Trophoblast cell (in vitro differentiated cells and primary cell): ENCODE data around the gene ATF3.

Source experiments
- DNase-seq, 2 donors: peaks; one replicate each; pipeline ENCODE4 v3.0.0-alpha.2; 2016
- H2AFZ ChIP-seq: 2 replicates; pipeline ENCODE4 v1.6.1; 2013; ENCODE audit warnings: low read length, moderate library complexity, mild to moderate bottlenecking; ENCODE audit not compliant: insufficient read depth, poor library complexity
- H2AK5ac ChIP-seq: 2 replicates; pipeline ENCODE4 v1.6.1; 2013; ENCODE audit warnings: mild to moderate bottlenecking, low read length
- H2BK120ac ChIP-seq: 2 replicates; pipeline ENCODE4 v1.6.1; 2013; ENCODE audit warnings: low read length, mild to moderate bottlenecking, moderate library complexity; ENCODE audit not compliant: insufficient read depth, poor library complexity
- H2BK12ac ChIP-seq: 2 replicates; pipeline ENCODE4 v1.6.1; 2013; ENCODE audit warnings: mild to moderate bottlenecking, low read length, moderate library complexity
- H2BK5ac ChIP-seq: 2 replicates; pipeline ENCODE4 v1.6.1; 2013; ENCODE audit warnings: low read length, low read depth, moderate library complexity, mild to moderate bottlenecking; ENCODE audit not compliant: poor library complexity
- H3K14ac ChIP-seq: 2 replicates; pipeline ENCODE4 v1.6.1; 2013; ENCODE audit warnings: mild to moderate bottlenecking, low read length
- H3K18ac ChIP-seq: 2 replicates; pipeline ENCODE4 v1.6.1; 2013; ENCODE audit warnings: mild to moderate bottlenecking, low read length
- H3K23ac ChIP-seq: 2 replicates; pipeline ENCODE4 v1.6.1; 2013; ENCODE audit warnings: low read length
- H3K27ac ChIP-seq: 2 replicates; pipeline ENCODE4 v1.5.1; 2013; ENCODE audit warnings: low read depth, mild to moderate bottlenecking, inconsistent platforms, low read length, moderate library complexity
- H3K27me3 ChIP-seq: 2 replicates; pipeline ENCODE4 v1.6.1; 2013; ENCODE audit warnings: inconsistent platforms, mild to moderate bottlenecking, low read length, moderate library complexity; ENCODE audit not compliant: insufficient read depth
- H3K36me3 ChIP-seq, 2 experiments: 1 replicate in 1 of 2; 2 replicates in 1 of 2; pipeline ENCODE4 v1.6.1; 2013; ENCODE audit warnings: low read length in 2 of 2, mild to moderate bottlenecking in 2 of 2, moderate library complexity in 1 of 2; ENCODE audit not compliant: insufficient read depth in 2 of 2, control insufficient read depth in 1 of 2
- H3K4ac ChIP-seq: 2 replicates; pipeline ENCODE4 v1.6.1; 2013; ENCODE audit warnings: low read depth, mild to moderate bottlenecking, low read length, moderate library complexity
- H3K4me1 ChIP-seq, 2 experiments: 1 replicate in 1 of 2; 2 replicates in 1 of 2; pipeline ENCODE4 v1.6.1; 2013; ENCODE audit warnings: low read length in 2 of 2, mild to moderate bottlenecking in 2 of 2, moderate library complexity in 1 of 2; ENCODE audit not compliant: insufficient read depth in 2 of 2, control insufficient read depth in 1 of 2
- H3K4me2 ChIP-seq: 2 replicates; pipeline ENCODE4 v1.6.1; 2013; ENCODE audit warnings: inconsistent platforms, mild to moderate bottlenecking, low read length, moderate library complexity
- H3K4me3 ChIP-seq: 2 replicates; pipeline ENCODE4 v1.5.1; 2013; ENCODE audit warnings: mild to moderate bottlenecking, low read depth, low read length, inconsistent platforms
- H3K79me1 ChIP-seq: one replicate; pipeline ENCODE4 v1.6.1; 2013; ENCODE audit warnings: low read length
- H3K79me2 ChIP-seq: 2 replicates; pipeline ENCODE4 v1.6.1; 2013; ENCODE audit warnings: low read length, mild to moderate bottlenecking; ENCODE audit not compliant: control insufficient read depth, insufficient read depth, poor library complexity
- H3K9ac ChIP-seq: 2 replicates; pipeline ENCODE4 v1.6.1; 2013; ENCODE audit warnings: mild to moderate bottlenecking, low read length
- H3K9me3 ChIP-seq: 2 replicates; pipeline ENCODE4 v1.6.1; 2013; ENCODE audit warnings: low read depth, mild to moderate bottlenecking, control low read depth, inconsistent platforms, low read length; ENCODE audit not compliant: insufficient read depth
- H4K12ac ChIP-seq: 2 replicates; pipeline ENCODE4 v1.6.1; 2013; ENCODE audit warnings: low read depth, mild to moderate bottlenecking, low read length, moderate library complexity
- H4K8ac ChIP-seq: 2 replicates; pipeline ENCODE4 v1.6.1; 2013; ENCODE audit warnings: low read depth, mild to moderate bottlenecking, low read length, moderate library complexity
- H4K91ac ChIP-seq: one replicate; pipeline ENCODE4 v1.6.1; 2013; ENCODE audit warnings: low read depth, mild to moderate bottlenecking, low read length, moderate library complexity
- WGBS: extraction: QIAGEN DNeasy Blood & Tissue Kit; methylation state at CpG from one replicate; pipeline ENCODE4 v1.1.7; 2013; ENCODE audit warnings: missing lambda C conversion rate; ENCODE audit not compliant: insufficient read length, insufficient coverage; ENCODE audit errors: extremely low coverage; 5-methylcytosine and 5-hydroxymethylcytosine counted together

ATF3 gene

DNA sequence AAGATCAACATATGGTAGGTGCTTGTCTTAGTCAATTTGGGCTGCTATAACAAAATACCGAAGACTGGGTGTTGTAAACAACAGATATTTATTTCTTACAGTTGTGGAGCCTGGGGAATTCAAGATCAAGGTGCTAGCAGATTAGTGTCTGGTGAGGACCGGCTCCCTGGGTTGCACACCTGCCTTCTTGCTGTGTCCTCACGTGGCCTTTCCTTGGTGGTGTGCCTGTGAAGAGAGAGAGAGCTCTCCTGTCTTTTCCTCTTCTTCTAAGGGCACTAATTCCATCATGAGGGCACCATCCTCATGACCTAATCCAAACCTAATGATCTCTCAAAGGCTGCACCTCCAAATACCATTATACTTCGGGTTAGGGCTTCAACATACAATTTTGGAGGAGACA lies 45.8 kb upstream of the ATF3 start:
- Histone ChIP-seq H4K91ac (no peak overlapping the region), H3K27me3 (no peaks in the 10 kb centered on the region), H3K18ac (no peak overlapping the region), H2AK5ac (no peak overlapping the region), H3K23ac (no peak overlapping the region), H2BK5ac (no peak overlapping the region), H3K4ac (no peak overlapping the region), H3K4me2 (no peak overlapping the region), H2BK12ac (no peak overlapping the region), H3K4me1 (peaks cover 9 to 11% of the 10 kb centered on the region in 2 experiments), H3K9ac (no peak overlapping the region), H4K12ac (no peak overlapping the region), H3K36me3 (no peaks in the 10 kb centered on the region), H4K8ac (no peak overlapping the region), H3K79me2 (peaks cover 8% of the 10 kb centered on the region), H2AFZ (no peak overlapping the region), H3K79me1 (peaks cover 24% of the 10 kb centered on the region), H3K9me3 (no peaks in the 10 kb centered on the region), H2BK120ac (no peak overlapping the region), H3K27ac (no peak overlapping the region), H3K14ac (no peak overlapping the region), H3K4me3 (no peak overlapping the region)
- WGBS = no CpG with 5 or more reads among the region's 4 CpGs
- peak; percentile 50 to 61 for DNase-seq

DNA sequence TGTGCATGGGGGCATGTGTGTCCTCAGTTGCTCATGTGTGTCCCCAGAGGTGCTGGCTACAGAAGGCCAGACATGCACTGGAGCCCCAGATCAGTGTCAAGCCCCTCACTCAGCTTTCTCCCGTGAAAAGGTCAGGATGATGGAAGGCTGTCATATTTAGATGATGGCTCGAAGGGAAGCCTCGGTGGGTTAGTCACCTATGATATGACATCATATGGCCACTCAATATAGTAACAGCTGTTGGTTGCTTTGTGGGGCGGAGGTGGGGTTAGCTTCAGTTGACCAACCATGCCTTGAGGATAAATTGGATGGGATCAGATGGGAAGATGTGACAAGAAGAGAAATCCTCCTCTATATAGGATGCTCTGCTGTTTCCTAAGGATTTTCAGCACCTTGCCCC lies 43.5 kb upstream of the ATF3 start:
- no peaks in the 10 kb centered on the region for H3K9me3 ChIP-seq
- no peaks in the 10 kb centered on the region for H3K79me2 ChIP-seq
- H3K14ac ChIP-seq = no peak overlapping the region
- peaks cover 12% of the 10 kb centered on the region for H3K79me1 ChIP-seq
- no peak overlapping the region for H2AFZ ChIP-seq
- peak overlapping the region; percentile 27 for H4K91ac ChIP-seq
- no peak overlapping the region for H3K4ac ChIP-seq
- no peaks in the 10 kb centered on the region for H3K27me3 ChIP-seq
- no peaks in the 10 kb centered on the region for H3K36me3 ChIP-seq
- peak overlapping the region; percentile 28 for H3K27ac ChIP-seq
- no peak overlapping the region for H2BK5ac ChIP-seq
- no peak overlapping the region for H2BK12ac ChIP-seq
- WGBS = no CpG with 5 or more reads among the region's 4 CpGs
- no peak overlapping the region for H3K9ac ChIP-seq
- H2BK120ac ChIP-seq = no peak overlapping the region
- H4K12ac ChIP-seq = no peak overlapping the region
- no peak overlapping the region for H3K23ac ChIP-seq
- peaks cover 9% of the 10 kb centered on the region in 2 experiments for H3K4me1 ChIP-seq
- H3K4me3 ChIP-seq = no peak overlapping the region
- no peak overlapping the region for H4K8ac ChIP-seq
- H2AK5ac ChIP-seq = no peak overlapping the region
- DNase-seq = peak; percentile 57 to 78
- no peak overlapping the region for H3K18ac ChIP-seq
- no peak overlapping the region for H3K4me2 ChIP-seq

DNA sequence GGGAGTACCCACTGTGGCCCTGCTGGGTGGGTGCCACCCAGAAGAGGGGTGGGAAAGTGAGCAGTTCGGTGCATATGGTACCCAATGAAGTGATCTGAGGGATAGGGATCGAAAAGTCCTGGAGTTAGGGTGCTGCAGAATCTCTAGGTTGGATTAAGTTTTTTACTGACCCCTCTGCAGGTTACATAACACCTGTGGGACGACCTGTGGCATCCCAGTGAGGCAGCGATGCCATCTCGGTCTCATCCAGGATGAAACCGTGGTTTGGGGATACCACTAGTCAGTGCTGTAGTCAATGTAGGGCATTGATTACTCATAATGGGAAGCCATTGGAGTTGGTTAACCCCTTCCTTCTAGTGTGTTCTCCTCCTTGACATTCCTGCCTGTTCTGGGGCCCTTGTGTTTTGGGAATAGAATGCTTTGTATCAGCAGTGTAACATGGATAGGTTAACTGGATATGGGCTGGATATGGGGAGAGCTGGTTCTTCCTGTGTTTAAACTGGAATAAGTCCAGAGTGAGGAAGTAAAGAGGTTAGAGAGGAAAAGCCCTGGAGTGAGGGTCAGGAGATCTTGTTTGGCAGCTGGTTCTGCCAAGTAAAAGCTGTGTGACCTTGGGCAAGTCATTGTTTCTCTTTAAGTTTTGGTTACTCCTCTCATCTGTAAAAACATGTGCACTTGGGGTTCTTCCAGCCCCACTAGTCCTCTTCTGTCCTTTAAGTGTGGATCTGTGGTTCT lies 42.8 kb upstream of the ATF3 start:
- peak overlapping the region; percentile 65 for H2AK5ac ChIP-seq
- H3K27me3 ChIP-seq = no peaks in the 10 kb centered on the region
- peak overlapping the region; percentile 46 for H3K14ac ChIP-seq
- H4K91ac ChIP-seq = peak overlapping the region; percentile 27
- H4K12ac ChIP-seq = no peak overlapping the region
- no peak overlapping the region for H4K8ac ChIP-seq
- no peak overlapping the region for H2BK5ac ChIP-seq
- no peak overlapping the region for H3K18ac ChIP-seq
- H2AFZ ChIP-seq = no peak overlapping the region
- H3K27ac ChIP-seq = no peak overlapping the region
- H3K4me3 ChIP-seq = peak overlapping the region; percentile 25
- no peak overlapping the region for H3K9ac ChIP-seq
- H2BK120ac ChIP-seq = no peak overlapping the region
- no peak for DNase-seq
- no peaks in the 10 kb centered on the region for H3K79me2 ChIP-seq
- WGBS = no CpG with 5 or more reads among the region's 6 CpGs
- H3K4me1 ChIP-seq = peaks cover 9% of the 10 kb centered on the region in 2 experiments
- no peak overlapping the region for H3K23ac ChIP-seq
- no peak overlapping the region for H3K4ac ChIP-seq
- no peaks in the 10 kb centered on the region for H3K36me3 ChIP-seq
- H3K9me3 ChIP-seq = no peaks in the 10 kb centered on the region
- peak overlapping the region; percentile 30 for H2BK12ac ChIP-seq
- H3K4me2 ChIP-seq = peak overlapping the region; percentile 4
- H3K79me1 ChIP-seq = peaks cover 9% of the 10 kb centered on the region

DNA sequence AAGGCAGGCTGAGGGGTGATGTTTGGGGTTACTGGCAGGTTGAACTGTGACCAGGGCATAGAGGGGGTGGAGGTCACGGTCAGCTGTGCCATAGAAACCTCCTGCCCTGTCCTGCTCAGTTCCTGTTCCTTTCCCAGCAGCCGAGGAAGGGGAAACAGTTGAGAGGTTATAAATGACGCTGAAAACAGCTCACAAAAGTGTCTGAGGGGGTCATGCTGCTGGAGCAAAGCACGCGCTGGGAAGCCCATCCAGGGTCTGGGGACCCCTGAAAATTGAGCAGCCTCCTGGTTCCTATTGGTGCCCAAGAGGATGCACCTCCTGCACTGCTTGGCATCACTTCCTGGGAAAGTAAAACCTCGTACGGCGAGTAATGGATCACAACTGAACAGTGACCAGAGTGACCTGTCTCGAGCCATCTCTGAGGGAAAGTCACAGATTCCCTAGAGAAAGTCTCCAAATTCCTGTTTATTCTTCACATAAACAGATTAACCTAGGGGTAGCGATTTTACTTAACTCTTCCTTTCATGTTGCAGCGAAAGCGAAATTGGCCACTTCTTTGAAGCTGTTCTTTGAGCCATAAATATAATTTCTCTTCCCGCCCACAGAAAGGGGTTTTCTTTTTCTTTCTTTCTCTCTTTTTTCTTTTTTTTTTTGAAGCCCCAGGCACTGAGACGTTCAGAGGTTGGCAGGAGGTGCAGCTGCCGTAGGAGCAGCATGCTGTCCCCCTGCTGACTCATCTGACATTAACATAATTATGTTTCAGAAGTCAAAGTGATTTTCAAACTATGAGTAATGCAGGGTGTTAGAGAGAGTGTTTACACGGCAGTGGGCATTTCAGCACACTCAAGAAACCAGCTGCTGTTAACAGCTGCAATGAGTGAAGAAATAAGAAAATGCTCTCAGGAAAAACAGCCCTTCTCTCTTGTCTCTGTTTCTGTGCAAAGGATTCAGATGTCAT lies 41.8 kb upstream of the ATF3 start:
- H3K14ac ChIP-seq = peak overlapping the region; percentile 23
- H3K9ac ChIP-seq = no peak overlapping the region
- H2AK5ac ChIP-seq = peak overlapping the region; percentile 8
- peaks cover 7% of the 10 kb centered on the region for H3K79me1 ChIP-seq
- peak overlapping the region; percentile 23 for H4K8ac ChIP-seq
- H3K27ac ChIP-seq = no peak overlapping the region
- H2BK5ac ChIP-seq = no peak overlapping the region
- H3K4me2 ChIP-seq = peak overlapping the region; percentile 35
- no CpG with 5 or more reads among the region's 16 CpGs for WGBS
- no peak overlapping the region for H4K12ac ChIP-seq
- DNase-seq = peak; percentile 86 to 94
- no peak overlapping the region for H3K23ac ChIP-seq
- peak overlapping the region; percentile 23 for H4K91ac ChIP-seq
- peak overlapping the region; percentile 51 for H2BK12ac ChIP-seq
- H3K4me1 ChIP-seq = peaks cover 6 to 9% of the 10 kb centered on the region in 2 experiments
- H3K9me3 ChIP-seq = no peaks in the 10 kb centered on the region
- no peaks in the 10 kb centered on the region for H3K36me3 ChIP-seq
- H3K27me3 ChIP-seq = no peaks in the 10 kb centered on the region
- no peaks in the 10 kb centered on the region for H3K79me2 ChIP-seq
- peak overlapping the region; percentile 25 for H2AFZ ChIP-seq
- no peak overlapping the region for H3K4me3 ChIP-seq
- H3K4ac ChIP-seq = no peak overlapping the region
- peak overlapping the region; percentile 34 for H2BK120ac ChIP-seq
- H3K18ac ChIP-seq = no peak overlapping the region
